Trophoblast cell (in vitro differentiated cells and primary cell): ENCODE data around the gene ABLIM2.

Experiments used
- DNase-seq, 2 donors: peaks; one replicate each; pipeline ENCODE4 v3.0.0-alpha.2; 2016
- H2AFZ ChIP-seq: 2 replicates; pipeline ENCODE4 v1.6.1; 2013; ENCODE audit warnings: low read length, moderate library complexity, mild to moderate bottlenecking; ENCODE audit not compliant: insufficient read depth, poor library complexity
- H2AK5ac ChIP-seq: 2 replicates; pipeline ENCODE4 v1.6.1; 2013; ENCODE audit warnings: mild to moderate bottlenecking, low read length
- H2BK120ac ChIP-seq: 2 replicates; pipeline ENCODE4 v1.6.1; 2013; ENCODE audit warnings: low read length, mild to moderate bottlenecking, moderate library complexity; ENCODE audit not compliant: insufficient read depth, poor library complexity
- H2BK12ac ChIP-seq: 2 replicates; pipeline ENCODE4 v1.6.1; 2013; ENCODE audit warnings: mild to moderate bottlenecking, low read length, moderate library complexity
- H2BK5ac ChIP-seq: 2 replicates; pipeline ENCODE4 v1.6.1; 2013; ENCODE audit warnings: low read length, low read depth, moderate library complexity, mild to moderate bottlenecking; ENCODE audit not compliant: poor library complexity
- H3K14ac ChIP-seq: 2 replicates; pipeline ENCODE4 v1.6.1; 2013; ENCODE audit warnings: mild to moderate bottlenecking, low read length
- H3K18ac ChIP-seq: 2 replicates; pipeline ENCODE4 v1.6.1; 2013; ENCODE audit warnings: mild to moderate bottlenecking, low read length
- H3K23ac ChIP-seq: 2 replicates; pipeline ENCODE4 v1.6.1; 2013; ENCODE audit warnings: low read length
- H3K27ac ChIP-seq: 2 replicates; pipeline ENCODE4 v1.5.1; 2013; ENCODE audit warnings: low read depth, mild to moderate bottlenecking, inconsistent platforms, low read length, moderate library complexity
- H3K27me3 ChIP-seq: 2 replicates; pipeline ENCODE4 v1.6.1; 2013; ENCODE audit warnings: inconsistent platforms, mild to moderate bottlenecking, low read length, moderate library complexity; ENCODE audit not compliant: insufficient read depth
- H3K36me3 ChIP-seq, 2 experiments: 1 replicate in 1 of 2; 2 replicates in 1 of 2; pipeline ENCODE4 v1.6.1; 2013; ENCODE audit warnings: low read length in 2 of 2, mild to moderate bottlenecking in 2 of 2, moderate library complexity in 1 of 2; ENCODE audit not compliant: insufficient read depth in 2 of 2, control insufficient read depth in 1 of 2
- H3K4ac ChIP-seq: 2 replicates; pipeline ENCODE4 v1.6.1; 2013; ENCODE audit warnings: low read depth, mild to moderate bottlenecking, low read length, moderate library complexity
- H3K4me1 ChIP-seq, 2 experiments: 1 replicate in 1 of 2; 2 replicates in 1 of 2; pipeline ENCODE4 v1.6.1; 2013; ENCODE audit warnings: low read length in 2 of 2, mild to moderate bottlenecking in 2 of 2, moderate library complexity in 1 of 2; ENCODE audit not compliant: insufficient read depth in 2 of 2, control insufficient read depth in 1 of 2
- H3K4me2 ChIP-seq: 2 replicates; pipeline ENCODE4 v1.6.1; 2013; ENCODE audit warnings: inconsistent platforms, mild to moderate bottlenecking, low read length, moderate library complexity
- H3K4me3 ChIP-seq: 2 replicates; pipeline ENCODE4 v1.5.1; 2013; ENCODE audit warnings: mild to moderate bottlenecking, low read depth, low read length, inconsistent platforms
- H3K79me1 ChIP-seq: one replicate; pipeline ENCODE4 v1.6.1; 2013; ENCODE audit warnings: low read length
- H3K79me2 ChIP-seq: 2 replicates; pipeline ENCODE4 v1.6.1; 2013; ENCODE audit warnings: low read length, mild to moderate bottlenecking; ENCODE audit not compliant: control insufficient read depth, insufficient read depth, poor library complexity
- H3K9ac ChIP-seq: 2 replicates; pipeline ENCODE4 v1.6.1; 2013; ENCODE audit warnings: mild to moderate bottlenecking, low read length
- H3K9me3 ChIP-seq: 2 replicates; pipeline ENCODE4 v1.6.1; 2013; ENCODE audit warnings: low read depth, mild to moderate bottlenecking, control low read depth, inconsistent platforms, low read length; ENCODE audit not compliant: insufficient read depth
- H4K12ac ChIP-seq: 2 replicates; pipeline ENCODE4 v1.6.1; 2013; ENCODE audit warnings: low read depth, mild to moderate bottlenecking, low read length, moderate library complexity
- H4K8ac ChIP-seq: 2 replicates; pipeline ENCODE4 v1.6.1; 2013; ENCODE audit warnings: low read depth, mild to moderate bottlenecking, low read length, moderate library complexity
- H4K91ac ChIP-seq: one replicate; pipeline ENCODE4 v1.6.1; 2013; ENCODE audit warnings: low read depth, mild to moderate bottlenecking, low read length, moderate library complexity
- WGBS: extraction: QIAGEN DNeasy Blood & Tissue Kit; methylation state at CpG from one replicate; pipeline ENCODE4 v1.1.7; 2013; ENCODE audit warnings: missing lambda C conversion rate; ENCODE audit not compliant: insufficient read length, insufficient coverage; ENCODE audit errors: extremely low coverage; 5-methylcytosine and 5-hydroxymethylcytosine counted together

ABLIM2 gene

GRCh38 chr4:8198206-8198905 lies 39.7 kb upstream of the ABLIM2 start:
- Histone ChIP-seq H2AK5ac (peak overlapping the region; percentile 81), H3K79me2 (peaks cover 15% of the 10 kb centered on the region), H3K4me3 (peak overlapping the region; percentile 45), H3K27ac (peak overlapping the region; percentile 1), H3K36me3 (no peaks in the 10 kb centered on the region), H3K27me3 (no peaks in the 10 kb centered on the region), H2BK12ac (peak overlapping the region; percentile 79), H3K4me1 (peaks cover 51 to 57% of the 10 kb centered on the region in 2 experiments), H3K9me3 (peaks cover 3% of the 10 kb centered on the region), H4K91ac (peak overlapping the region; percentile 91), H3K18ac (peak overlapping the region; percentile 50), H3K79me1 (peaks cover 47% of the 10 kb centered on the region), H3K4ac (peak overlapping the region; percentile 37), H3K9ac (no peak overlapping the region), H2BK5ac (peak overlapping the region; percentile 78), H3K23ac (no peak overlapping the region), H2BK120ac (peak overlapping the region; percentile 74), H3K14ac (peak overlapping the region; percentile 80), H2AFZ (peak overlapping the region; percentile 21), H4K12ac (peak overlapping the region; percentile 22), H4K8ac (peak overlapping the region; percentile 71), H3K4me2 (peak overlapping the region; percentile 2)
- no CpG with 5 or more reads among the region's 17 CpGs for WGBS
- peak; percentile 61 to 87 for DNase-seq

- H3K4me2 ChIP-seq: no peak overlapping the region
- H2AK5ac ChIP-seq: peak overlapping the region; percentile 42
- H3K36me3 ChIP-seq: no peaks in the 10 kb centered on the region
- H3K79me2 ChIP-seq: peaks cover 15% of the 10 kb centered on the region
- H3K4ac ChIP-seq: peak overlapping the region; percentile 62
- WGBS: no CpG with 5 or more reads among the region's 13 CpGs
- H3K4me3 ChIP-seq: no peak overlapping the region
- no peak overlapping the region for H4K12ac ChIP-seq
- H2BK5ac ChIP-seq: peak overlapping the region; percentile 11
- no peak overlapping the region for H3K23ac ChIP-seq
- H4K8ac ChIP-seq: peak overlapping the region; percentile 23
- H3K79me1 ChIP-seq: peaks cover 51% of the 10 kb centered on the region
- no peak overlapping the region for H2AFZ ChIP-seq
- H3K27me3 ChIP-seq: no peaks in the 10 kb centered on the region
- peak overlapping the region; percentile 91 for H4K91ac ChIP-seq
- peaks cover 53 to 62% of the 10 kb centered on the region in 2 experiments for H3K4me1 ChIP-seq
- H3K9me3 ChIP-seq: no peaks in the 10 kb centered on the region
- H2BK120ac ChIP-seq: peak overlapping the region; percentile 50
- no peak for DNase-seq
- H3K9ac ChIP-seq: no peak overlapping the region
- peak overlapping the region; percentile 35 for H3K14ac ChIP-seq
- peak overlapping the region; percentile 24 for H3K18ac ChIP-seq
- peak overlapping the region; percentile 58 for H2BK12ac ChIP-seq
- H3K27ac ChIP-seq: peak overlapping the region; percentile 12
Observed at GRCh38 chr4:8197521-8197920, 38.9 kb upstream of the ABLIM2 start.

- Histone ChIP-seq H2BK5ac (no peak overlapping the region), H3K36me3 (no peaks in the 10 kb centered on the region), H2BK120ac (peak overlapping the region; percentile 40), H3K27ac (no peak overlapping the region), H3K79me2 (peaks cover 15% of the 10 kb centered on the region), H3K18ac (no peak overlapping the region), H3K79me1 (peaks cover 50% of the 10 kb centered on the region), H2BK12ac (peak overlapping the region; percentile 44), H3K9ac (no peak overlapping the region), H3K23ac (no peak overlapping the region), H3K4me2 (no peak overlapping the region), H3K4ac (no peak overlapping the region), H4K91ac (peak overlapping the region; percentile 91), H3K4me1 (peaks cover 54 to 64% of the 10 kb centered on the region in 2 experiments), H3K14ac (no peak overlapping the region), H2AK5ac (no peak overlapping the region), H4K8ac (no peak overlapping the region), H3K4me3 (no peak overlapping the region), H2AFZ (no peak overlapping the region), H4K12ac (no peak overlapping the region), H3K9me3 (no peaks in the 10 kb centered on the region), H3K27me3 (no peaks in the 10 kb centered on the region)
- no CpG with 5 or more reads among the region's 20 CpGs for WGBS
- no peak for DNase-seq
Observed at GRCh38 chr4:8195841-8196458, 37.3 kb upstream of the ABLIM2 start.

GRCh38 chr4:8195431-8195830 lies 36.8 kb upstream of the ABLIM2 start:
- no CpG with 5 or more reads among the region's 7 CpGs for WGBS
- Histone ChIP-seq H4K91ac (peak overlapping the region; percentile 91), H2BK5ac (no peak overlapping the region), H3K18ac (no peak overlapping the region), H3K27me3 (no peaks in the 10 kb centered on the region), H3K4me3 (no peak overlapping the region), H3K23ac (no peak overlapping the region), H2AK5ac (no peak overlapping the region), H3K4me2 (no peak overlapping the region), H2AFZ (no peak overlapping the region), H3K79me2 (peaks cover 15% of the 10 kb centered on the region), H2BK12ac (peak overlapping the region; percentile 78), H3K9me3 (no peaks in the 10 kb centered on the region), H3K14ac (peak overlapping the region; percentile 38), H3K27ac (no peak overlapping the region), H3K4ac (no peak overlapping the region), H4K8ac (no peak overlapping the region), H2BK120ac (peak overlapping the region; percentile 40), H3K36me3 (no peaks in the 10 kb centered on the region), H4K12ac (no peak overlapping the region), H3K79me1 (peaks cover 48% of the 10 kb centered on the region), H3K4me1 (peaks cover 51 to 62% of the 10 kb centered on the region in 2 experiments), H3K9ac (no peak overlapping the region)
- DNase-seq: no peak
